Epidermal melanocyte (primary cell): Measurements from ENCODE around the gene NEU2.
"Not testable (repeated sequence)": the region's sequence is repeated elsewhere in the genome, so short reads cannot be mapped to it uniquely, and the experiment has no call there.

Source experiments
- DNase-seq: peaks from one replicate; pipeline ENCODE4 v3.0.0; 2011; ENCODE audit warnings: low spot score; ENCODE audit not compliant: insufficient read length

NEU2 gene

DNA sequence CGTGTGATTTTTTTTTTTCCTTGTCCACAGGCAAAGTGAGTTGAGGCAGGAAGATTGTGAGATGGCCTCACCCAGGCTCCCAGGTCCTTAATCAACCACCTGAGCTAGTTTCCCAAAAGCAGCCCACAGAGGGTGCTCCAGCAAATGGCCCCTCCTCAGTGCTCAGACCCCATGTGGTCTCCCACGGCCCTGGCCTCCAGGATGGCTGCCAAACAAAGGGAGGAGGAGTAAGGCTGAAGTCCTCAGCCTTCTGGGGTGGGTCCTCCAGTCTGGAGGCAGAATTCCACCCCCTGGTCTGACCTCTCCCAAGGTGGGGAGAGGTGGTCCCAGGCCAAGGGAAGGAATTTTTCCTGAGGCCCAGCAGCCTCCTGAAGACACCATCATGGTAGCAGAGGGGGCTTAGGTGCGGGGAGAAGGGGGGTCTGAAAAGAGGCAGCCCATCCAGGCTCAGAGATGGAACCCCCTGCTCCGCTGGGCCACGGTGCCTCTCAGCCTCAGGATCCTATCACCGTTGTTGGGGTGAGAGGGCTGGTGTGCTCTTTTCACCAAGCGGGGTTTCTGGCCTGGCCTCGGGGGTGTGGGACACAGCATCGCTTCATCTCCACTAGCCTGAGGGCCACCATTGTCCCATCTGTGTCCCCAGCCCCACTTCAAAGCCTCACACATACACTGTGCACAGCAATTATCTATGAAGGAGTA is 21.8 kb upstream of the NEU2 start:
- no peak for DNase-seq

DNA sequence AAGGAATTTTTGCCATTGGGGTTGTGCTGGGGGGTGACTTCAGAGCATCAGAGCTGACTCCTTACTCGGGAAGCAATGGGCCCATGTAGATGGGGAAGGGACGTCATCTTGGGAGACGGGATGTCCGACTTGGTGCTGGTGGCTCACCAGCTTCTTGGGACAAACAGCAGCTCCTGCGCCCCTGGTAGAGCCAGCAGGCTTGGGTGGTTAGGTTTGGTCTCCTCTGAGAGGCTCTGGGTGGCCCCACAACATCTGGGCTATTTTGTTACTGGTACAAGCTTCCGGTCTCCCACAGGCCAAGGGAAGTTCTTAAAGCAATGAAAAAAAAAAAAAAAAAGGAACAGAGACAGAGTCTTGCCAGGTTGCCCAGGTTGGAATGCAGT is 21.2 kb upstream of the NEU2 start:
- no peak for DNase-seq

DNA sequence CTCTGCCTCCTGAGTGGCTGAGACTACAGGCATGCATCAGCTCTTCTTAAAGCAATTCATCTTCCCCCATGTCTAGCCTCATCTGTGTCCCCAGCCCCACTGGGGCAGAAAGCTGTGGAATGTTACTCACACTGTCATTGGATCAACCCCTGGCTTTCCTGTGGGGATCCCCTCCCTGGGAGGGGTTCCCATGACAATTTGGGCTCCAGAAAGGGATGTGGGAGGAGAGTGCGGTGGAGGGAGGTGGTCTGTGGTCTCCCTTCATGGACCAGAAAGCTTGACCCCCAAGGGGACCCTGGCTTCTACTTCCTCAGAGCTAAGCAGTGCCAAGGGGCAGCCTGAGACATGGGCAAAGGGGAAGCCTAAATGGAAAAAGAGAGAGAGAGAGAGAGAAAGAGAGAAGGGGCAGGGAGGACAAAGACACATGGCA is 20.8 kb upstream of the NEU2 start:
- no peak for DNase-seq

DNA sequence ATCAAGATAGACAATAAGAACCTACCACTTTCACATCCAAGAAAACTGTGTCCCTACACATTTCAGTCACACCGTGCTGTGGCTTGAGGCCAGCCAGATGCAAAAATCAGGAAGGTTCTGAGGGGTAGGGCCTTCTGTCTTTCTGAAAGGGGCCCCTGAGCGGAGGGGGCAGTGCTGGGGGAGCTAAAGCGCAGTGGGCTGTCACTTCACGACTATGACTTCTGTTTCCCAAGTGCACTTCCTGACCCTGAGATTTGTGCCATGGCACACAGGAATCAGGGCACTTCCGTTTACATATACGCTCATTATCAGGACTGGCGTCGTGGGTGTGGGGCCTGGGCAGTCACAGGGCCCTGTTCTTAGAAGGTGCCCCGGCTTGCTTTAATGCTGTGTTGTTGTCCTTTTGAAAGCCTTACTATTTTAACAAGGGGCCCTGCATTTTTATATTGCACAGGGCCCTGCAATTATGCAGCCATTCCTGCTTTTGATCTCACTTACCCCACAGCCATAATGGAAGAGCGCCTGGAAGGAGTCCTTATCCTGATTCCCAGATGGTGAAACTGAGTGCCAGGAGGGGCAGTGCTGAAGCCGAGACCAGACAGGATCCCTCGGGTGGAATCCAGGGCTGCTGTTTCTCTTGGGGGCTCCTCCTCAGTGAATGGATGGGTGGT is 20.0 kb upstream of the NEU2 start:
- no peak for DNase-seq

DNA sequence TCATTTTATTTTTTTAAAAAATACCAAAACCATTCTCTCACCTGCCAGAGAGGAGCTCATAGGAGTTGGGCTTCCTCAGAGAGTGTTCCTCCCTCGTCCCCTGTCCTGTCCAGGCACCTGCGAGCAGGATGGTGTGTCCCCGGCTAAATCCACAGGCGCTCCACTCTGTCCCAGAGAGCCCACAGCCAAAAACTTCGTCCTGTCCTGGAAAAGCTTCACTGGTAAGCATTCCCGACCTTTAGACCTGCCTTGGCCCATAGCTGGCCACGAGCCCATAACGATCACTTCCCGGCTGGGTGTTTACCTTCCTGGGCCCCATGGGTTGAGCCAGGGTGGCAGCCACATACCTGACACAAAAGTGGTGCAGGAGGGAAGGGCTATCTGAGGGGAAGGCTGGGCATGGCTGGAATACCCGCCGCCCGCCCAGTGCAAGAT is 19.4 kb upstream of the NEU2 start, which contains the start of gene NGEF:
NGEF (minus strand) TSS at position 230 of the 435 bp plus-strand sequence. CDS start 38,366 bp downstream, outside the sequence.
- no peak for DNase-seq

DNA sequence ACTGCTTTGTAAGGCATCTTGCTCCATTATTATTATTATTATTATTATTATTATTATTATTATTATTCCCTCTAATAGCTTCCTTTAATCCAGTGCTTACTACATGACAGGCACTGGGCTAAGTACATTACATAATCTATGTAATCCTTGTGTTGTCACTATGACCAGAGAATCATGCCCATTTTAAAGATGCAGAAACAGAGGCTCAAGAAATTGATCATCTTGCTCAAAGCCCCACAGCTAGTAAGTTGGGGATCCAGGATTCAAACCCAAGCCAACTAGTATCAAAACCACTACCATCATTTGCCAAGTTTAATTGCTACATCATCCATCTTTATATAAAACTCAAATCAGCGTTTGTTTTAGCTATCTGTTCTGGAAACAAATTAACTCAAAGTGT is 18.8 kb upstream of the NEU2 start:
- DNase-seq, result no peak

DNA sequence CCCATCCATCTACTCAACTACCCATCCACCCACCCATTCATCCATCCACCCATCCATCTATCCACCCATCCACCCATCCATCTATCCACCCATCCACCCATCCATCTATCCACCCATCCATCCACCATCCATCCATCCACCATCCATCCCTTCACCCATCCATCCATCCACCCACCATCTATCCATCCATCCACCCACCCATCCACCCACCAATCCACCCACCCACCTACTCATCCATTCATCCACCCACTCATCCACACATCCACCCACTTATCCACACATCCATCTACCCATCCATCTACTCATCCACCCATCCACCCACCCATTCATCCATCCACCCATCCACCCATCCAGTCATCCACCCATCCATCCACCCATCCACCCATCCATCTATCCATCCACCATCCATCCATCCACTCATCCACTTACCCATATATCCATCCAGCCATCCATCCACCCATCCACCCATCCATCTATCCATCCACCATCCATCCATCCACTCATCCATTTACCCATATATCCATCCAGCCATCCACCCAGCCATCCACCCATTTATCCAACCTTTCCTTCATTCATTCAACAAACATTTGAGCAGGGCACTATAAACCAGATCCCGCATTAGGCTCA is 17.3 kb upstream of the NEU2 start:
- DNase-seq, result no peak

DNA sequence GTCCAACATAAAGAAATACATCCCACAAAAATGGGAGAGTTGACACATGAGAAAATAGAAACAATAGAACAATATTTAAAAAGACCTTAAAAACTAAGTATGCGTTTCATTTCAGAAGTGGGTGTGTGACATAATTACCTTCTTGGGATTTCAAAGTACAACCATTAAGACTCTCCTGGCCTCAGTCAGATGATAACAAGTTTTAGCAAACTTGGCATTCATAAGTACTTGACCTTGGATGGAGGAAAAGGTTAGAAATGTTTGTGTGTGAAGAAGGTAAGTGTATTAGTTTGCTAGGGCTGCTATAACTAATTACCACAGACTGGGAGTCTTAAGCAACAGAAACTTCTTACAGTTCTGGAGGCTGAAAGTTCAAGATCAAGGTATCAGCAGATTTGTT is 14.5 kb upstream of the NEU2 start:
- no peak for DNase-seq

DNA sequence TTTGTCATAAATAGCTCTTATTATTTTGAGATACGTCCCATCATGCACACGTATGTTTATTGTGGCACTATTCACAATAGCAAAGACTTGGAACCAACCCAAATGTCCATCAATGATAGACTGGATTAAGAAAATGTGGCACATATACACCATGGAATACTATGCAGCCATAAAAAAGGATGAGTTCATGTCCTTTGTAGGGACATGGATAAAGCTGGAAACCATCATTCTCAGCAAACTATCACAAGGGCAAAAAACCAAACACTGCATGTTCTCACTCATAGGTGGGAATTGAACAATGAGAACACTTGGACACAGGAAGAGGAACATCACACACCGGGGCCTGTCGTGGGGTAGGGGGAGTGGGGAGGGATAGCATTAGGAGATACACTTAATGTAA is 12.9 kb upstream of the NEU2 start:
- not testable (repeated sequence) for DNase-seq

DNA sequence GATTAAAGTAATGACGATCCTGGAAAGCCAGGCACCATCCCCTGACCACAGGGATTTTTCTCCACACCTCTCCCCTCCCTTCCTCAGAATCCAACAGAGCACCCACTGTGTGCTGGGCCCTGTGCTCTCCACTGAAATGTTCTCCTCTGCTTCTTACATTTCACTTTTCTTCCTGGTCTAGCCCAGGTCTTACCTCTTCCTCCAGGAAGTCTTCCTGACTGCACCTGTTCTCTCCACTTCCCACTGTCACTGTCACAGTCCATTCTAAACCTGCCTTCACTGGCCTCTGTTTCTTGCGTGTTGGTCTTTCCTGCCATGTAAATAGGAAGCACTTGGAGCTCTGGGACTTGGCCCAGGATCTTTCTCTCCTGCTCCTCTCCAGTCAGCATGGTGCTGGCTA is 12.0 kb upstream of the NEU2 start:
- DNase-seq, result no peak

DNA sequence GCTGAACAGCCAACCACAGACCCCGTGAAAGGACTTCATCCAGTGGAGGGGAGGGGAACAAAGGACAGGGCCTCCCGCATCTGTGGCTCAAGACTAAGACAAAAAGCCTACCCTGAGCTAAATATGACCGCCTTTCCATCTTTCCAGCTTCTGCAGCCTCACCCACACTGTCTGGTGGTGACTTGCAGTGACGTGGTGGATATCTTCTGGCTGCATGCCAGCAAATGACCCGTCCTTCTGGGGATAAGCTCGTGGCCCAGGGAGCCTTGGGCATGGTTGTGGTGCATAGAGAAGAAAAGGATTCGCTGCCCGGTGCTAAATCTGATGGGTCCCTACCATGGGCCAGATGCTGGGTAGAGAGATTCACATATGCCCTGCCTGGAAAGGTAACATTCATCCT is 10.7 kb upstream of the NEU2 start:
- DNase-seq, result no peak

DNA sequence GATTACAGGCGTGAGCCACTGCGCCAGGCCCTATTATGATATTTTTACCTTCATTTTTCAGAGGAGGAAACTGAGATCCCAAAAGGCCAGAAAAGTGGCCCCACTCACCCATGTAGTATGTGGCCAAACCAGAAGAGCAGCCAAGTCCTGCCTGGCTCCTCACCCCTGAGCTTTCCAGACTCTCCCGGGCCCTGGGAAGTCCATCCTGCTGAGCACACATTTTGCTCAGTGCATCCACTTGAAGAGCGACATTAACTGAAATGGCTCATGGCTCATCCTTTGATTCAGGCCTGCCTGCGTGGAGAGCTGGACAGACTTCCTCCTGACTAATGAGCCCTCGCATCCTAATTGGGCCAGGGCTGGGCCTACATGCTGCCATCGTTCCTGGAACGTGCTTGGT is 9.9 kb upstream of the NEU2 start:
- no peak for DNase-seq

DNA sequence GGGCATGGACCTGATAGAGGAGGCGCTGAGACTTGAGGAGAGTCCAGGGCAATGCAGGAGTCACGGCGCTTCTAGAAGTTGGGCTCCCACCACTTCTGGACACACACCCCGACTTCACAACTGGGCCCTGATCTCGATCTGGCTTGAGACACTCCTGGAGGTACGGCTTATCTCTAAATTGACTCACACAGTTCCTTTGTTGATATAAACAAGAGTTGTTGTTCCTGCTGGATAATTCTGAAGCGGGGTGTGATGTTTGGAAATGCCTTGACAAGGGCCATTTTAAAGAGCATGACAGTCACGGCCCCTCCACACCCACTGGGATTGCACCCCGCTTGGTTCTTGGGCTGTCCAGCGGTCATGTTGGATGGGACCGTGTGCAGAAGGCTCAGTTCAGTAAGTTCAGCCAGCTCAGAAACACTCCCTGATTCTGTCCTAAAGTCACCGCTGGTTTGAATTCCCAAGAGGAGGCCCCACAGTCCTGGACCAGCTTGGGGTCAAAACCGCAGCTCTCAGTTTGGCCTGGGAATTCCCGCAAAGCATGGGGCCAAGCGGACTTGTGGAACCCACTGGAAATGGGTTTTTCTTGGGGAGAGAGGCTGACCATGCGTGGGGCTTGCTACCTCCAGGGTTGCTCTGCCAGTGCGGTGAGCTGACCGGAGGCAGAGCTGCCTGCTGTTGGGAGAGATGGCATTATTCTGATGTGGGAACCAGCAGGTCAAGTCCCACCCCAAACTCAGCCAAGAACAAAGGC is 9.3 kb upstream of the NEU2 start:
- no peak for DNase-seq

DNA sequence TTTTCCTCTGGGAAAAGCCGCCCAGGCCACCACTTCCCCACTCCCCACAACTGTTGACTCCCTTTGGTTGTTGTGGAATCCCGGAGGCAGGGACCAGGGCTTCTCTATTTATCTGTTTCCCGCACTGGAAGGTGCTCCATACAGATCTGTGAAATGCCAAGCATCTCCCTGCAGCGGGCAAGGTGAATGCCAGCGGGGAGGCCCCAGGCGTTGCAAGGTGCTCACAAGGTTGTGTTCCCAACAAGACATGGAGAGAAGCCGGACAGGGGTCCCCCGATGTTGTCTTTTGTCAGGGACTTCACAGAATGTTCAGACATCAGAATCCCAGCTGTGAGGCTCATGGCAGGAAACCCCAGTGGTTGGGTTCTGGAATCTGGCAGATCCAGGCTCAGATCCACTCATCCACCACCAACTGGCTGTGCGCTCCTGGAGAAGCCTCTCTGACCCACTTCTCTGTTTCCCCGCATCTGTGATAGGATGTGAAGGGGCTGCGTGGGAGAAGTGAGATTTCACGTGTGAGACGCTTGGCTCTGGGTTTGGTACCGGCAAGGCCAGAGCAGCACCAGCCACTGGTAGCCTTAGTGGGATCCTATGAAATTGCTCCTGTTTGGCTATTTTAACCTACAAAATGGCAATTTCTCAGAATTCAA is 8.6 kb upstream of the NEU2 start:
- DNase-seq, result no peak

DNA sequence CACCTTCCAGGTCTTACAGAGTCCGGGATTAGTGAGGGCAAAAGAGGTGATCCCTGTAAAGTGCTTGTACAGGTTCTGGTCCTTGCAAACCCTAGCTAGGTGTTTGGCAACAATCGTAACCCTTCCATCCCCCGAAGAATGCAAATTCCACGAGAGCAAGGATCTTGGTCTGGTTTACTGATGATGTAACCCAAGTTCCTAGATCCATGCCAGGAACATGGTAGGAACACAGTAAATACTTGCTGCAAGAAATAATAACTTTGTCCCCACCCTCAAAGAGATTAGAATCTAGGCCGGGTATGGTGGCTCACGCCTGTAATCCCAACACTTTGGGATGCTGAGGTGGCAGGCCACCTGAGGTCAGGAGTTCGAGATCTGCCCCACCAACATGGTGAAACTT is 6.8 kb upstream of the NEU2 start:
- no peak for DNase-seq

DNA sequence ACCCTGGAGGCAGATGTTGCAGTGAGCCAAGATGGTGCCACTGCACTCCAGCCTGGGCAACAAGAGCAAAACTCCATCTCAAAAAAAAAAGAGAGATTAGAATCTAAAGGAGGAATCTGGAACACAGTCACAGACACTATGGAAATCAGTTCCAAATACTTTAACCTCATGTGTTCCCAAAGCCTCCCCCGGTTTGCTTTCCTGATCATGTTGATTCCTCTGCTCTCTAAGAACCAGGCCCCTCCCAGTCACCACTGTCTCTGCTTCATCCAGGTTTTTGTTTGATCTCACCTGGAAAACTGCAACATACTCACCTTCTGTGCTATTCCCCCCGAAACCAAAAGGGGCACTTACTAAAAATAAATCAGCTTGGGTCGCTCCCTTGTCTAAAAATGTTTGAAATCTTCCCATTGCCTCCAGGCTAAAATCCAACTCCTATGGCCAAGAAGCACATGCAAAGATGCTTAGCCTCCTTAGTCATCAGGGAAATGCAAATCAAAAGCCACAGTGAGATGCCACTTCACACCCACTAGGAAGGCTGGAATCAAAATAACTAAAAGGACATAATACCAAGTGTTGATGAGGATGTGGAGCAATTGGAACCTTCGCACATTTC is 6.2 kb upstream of the NEU2 start:
- DNase-seq, result no peak

DNA sequence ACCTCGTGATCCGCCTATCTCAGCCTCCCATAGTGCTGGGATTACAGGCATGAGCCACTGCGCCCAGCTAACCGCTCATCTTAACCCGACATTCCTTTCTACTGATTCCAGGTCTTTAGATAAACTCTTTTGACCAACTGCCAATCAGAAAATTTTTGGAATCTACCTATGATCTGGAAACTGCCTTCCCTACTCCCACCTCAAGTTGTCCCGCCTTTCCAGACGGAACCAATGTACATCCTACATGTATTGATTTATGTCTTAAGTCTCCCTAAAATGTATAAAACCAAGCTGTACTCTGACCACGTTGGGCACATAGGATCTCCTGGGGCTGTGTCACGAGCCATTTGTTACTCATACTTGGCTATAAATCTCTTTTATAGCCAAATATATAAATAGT is 3.2 kb upstream of the NEU2 start:
- DNase-seq, result no peak

DNA sequence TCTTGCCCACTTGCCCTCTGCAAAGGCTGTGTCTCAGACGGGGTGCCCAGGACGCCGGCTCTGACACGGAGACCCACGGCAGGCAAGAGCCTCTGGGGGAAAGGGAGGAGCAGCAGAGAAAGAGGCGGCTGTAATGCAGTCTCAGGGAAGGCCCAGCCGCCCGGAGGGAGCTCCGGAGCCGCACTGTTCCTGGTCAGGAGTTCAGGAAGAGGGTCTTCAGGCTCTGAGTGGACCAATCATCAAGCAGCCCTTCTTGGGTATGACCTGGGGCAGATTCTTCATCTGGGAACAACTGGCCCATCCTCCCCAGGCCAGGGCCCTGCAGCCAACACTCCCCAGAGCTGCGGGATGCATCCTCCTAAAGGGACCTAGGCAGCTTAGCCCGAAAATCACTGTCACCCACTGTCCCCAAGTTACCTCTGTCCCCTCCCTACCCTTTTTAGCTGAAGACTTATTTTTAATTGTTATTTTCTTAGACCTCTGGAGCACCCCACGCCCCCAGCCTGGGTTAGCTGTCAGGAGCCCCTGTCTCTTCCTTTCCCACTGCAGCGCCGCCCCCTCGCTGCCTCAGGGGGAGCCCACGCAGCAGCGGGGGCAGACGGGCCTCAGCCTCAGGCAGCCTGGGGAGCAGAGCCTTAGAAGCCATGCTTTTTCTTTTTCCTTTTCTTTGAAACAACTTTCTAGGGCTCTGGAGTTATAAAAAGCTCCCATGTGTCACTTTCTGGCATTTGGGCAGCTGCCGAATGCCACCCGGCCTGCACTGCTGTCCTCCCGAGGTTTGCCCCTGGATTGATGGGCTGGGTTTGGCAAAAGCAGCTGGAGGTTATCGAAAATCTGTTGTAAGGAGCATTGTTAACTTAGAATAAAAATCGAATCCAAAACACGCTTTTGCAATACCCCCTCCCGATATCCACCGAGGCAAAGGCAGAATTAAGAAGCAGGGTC is 644 bp upstream of the NEU2 start:
- no peak for DNase-seq

DNA sequence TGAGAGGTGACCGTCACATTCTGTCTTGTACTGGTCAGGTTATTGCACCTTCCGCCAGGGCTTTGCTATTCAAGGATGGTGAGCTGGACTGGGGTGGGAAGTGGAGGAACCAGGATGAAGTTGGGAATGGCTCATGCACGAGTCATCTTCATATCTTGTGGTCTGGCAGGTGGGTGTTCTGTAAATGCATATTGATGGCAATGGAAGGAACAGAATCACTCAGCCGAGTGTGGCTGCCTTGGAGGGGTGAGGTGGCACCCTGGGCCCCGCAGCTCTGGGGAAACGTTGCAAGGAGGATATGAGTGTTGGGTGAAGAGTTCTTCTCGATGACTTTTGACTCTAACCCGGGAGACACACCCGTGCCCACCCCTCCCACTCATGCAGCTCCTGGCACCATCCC is 1.2 kb downstream of the NEU2 start:
- DNase-seq, result no peak
